Memory B cell (primary cell): ENCODE data around the gene TLE3.
"Not testable (repeated sequence)": the region's sequence is repeated elsewhere in the genome, so short reads cannot be mapped to it uniquely, and the experiment has no call there.

Source experiments
- ATAC-seq: fragments of 150-1000 bp; cut with Tn5 transposase; 2 replicates; pipeline ENCODE4 v1.10.0; 2021; ENCODE audit warnings: low read depth, mild to moderate bottlenecking, moderate library complexity
- DNase-seq, 2 donors: peaks; one replicate each; pipeline ENCODE4 v3.0.0; 2022; ENCODE audit warnings: low spot score in 2 of 2
- H3K27ac Mint-ChIP-seq: one replicate; pipeline ENCODE4 v1.8.0; 2022; ENCODE audit warnings: mild to moderate bottlenecking, moderate library complexity, mixed read lengths
- H3K27me3 Mint-ChIP-seq: one replicate; pipeline ENCODE4 v1.8.0; 2022; ENCODE audit warnings: mixed read lengths
- H3K36me3 Mint-ChIP-seq: one replicate; pipeline ENCODE4 v1.8.0; 2022; ENCODE audit warnings: mild to moderate bottlenecking, mixed read lengths
- H3K4me1 Mint-ChIP-seq: one replicate; pipeline ENCODE4 v1.8.0; 2022; ENCODE audit warnings: mixed read lengths
- H3K4me3 Mint-ChIP-seq: one replicate; pipeline ENCODE4 v1.8.0; 2022; ENCODE audit warnings: mild to moderate bottlenecking, moderate library complexity, mixed read lengths
- H3K9me3 Mint-ChIP-seq: one replicate; pipeline ENCODE4 v1.8.0; 2022; ENCODE audit warnings: mixed read lengths

TLE3 gene

GRCh38 chr15:70097321-70098152, at the start of gene TLE3:
Gene TLE3, minus strand, starts transcription at chr15:70097917. Its CDS starts 1,119 bp downstream, at chr15:70096798.
- ATAC-seq, result peak; percentile 58
- Mint-ChIP-seq H3K4me1 (peaks cover 25% of the 10 kb centered on the region), H3K9me3 (no peaks in the 10 kb centered on the region)

GRCh38 chr15:70147178-70147760, 49.6 kb upstream of the TLE3 start:
- Mint-ChIP-seq H3K4me3 (no peak overlapping the region), H3K9me3 (no peaks in the 10 kb centered on the region), H3K36me3 (no peaks in the 10 kb centered on the region), H3K4me1 (peaks cover 6% of the 10 kb centered on the region), H3K27ac (no peak overlapping the region), H3K27me3 (peaks cover 3% of the 10 kb centered on the region)
- no peak for ATAC-seq
- DNase-seq, result no peak

More at GRCh38 chr15:70097321-70098152, at the start of gene TLE3:
- peak within 1 kb of the TSS; percentile 98 for H3K4me3 Mint-ChIP-seq
- H3K27ac Mint-ChIP-seq, result peak within 1 kb of the TSS; percentile 96
- no peaks in the 10 kb centered on the region for H3K27me3 Mint-ChIP-seq
- H3K36me3 Mint-ChIP-seq, result peaks cover 18% of the 10 kb centered on the region
- peak; percentile 93 to 96 for DNase-seq

GRCh38 chr15:70146771-70147170, 49.1 kb upstream of the TLE3 start:
- Mint-ChIP-seq H3K36me3 (no peaks in the 10 kb centered on the region), H3K4me3 (no peak overlapping the region), H3K9me3 (no peaks in the 10 kb centered on the region), H3K27me3 (peaks cover 3% of the 10 kb centered on the region), H3K27ac (no peak overlapping the region), H3K4me1 (peaks cover 6% of the 10 kb centered on the region)
- DNase-seq (no peak), ATAC-seq (no peak)

- no peaks in the 10 kb centered on the region for H3K36me3 Mint-ChIP-seq
- no peak overlapping the region for H3K4me3 Mint-ChIP-seq
- no peak for DNase-seq
- H3K27me3 Mint-ChIP-seq, result peaks cover 3% of the 10 kb centered on the region
- no peak for ATAC-seq
- no peaks in the 10 kb centered on the region for H3K9me3 Mint-ChIP-seq
- peaks cover 8% of the 10 kb centered on the region for H3K4me1 Mint-ChIP-seq
- H3K27ac Mint-ChIP-seq, result no peak overlapping the region
Measured at GRCh38 chr15:70146162-70146561, 48.4 kb upstream of the TLE3 start.

- H3K4me3 Mint-ChIP-seq, result no peak overlapping the region
- peaks cover 17% of the 10 kb centered on the region for H3K4me1 Mint-ChIP-seq
- no peak for DNase-seq
- H3K36me3 Mint-ChIP-seq, result no peaks in the 10 kb centered on the region
- H3K9me3 Mint-ChIP-seq, result no peaks in the 10 kb centered on the region
- no peak for ATAC-seq
- no peak overlapping the region for H3K27ac Mint-ChIP-seq
- H3K27me3 Mint-ChIP-seq, result peaks cover 3% of the 10 kb centered on the region
Measured at GRCh38 chr15:70145261-70145660, 47.5 kb upstream of the TLE3 start.

- DNase-seq (no peak), ATAC-seq (no peak)
- peak overlapping the region; percentile 21 for H3K27ac Mint-ChIP-seq
- no peak overlapping the region for H3K4me3 Mint-ChIP-seq
- peaks cover 18% of the 10 kb centered on the region for H3K4me1 Mint-ChIP-seq
- H3K27me3 Mint-ChIP-seq, result peaks cover 3% of the 10 kb centered on the region
- H3K9me3 Mint-ChIP-seq, result no peaks in the 10 kb centered on the region
- H3K36me3 Mint-ChIP-seq, result no peaks in the 10 kb centered on the region
Measured at GRCh38 chr15:70142322-70143191, 44.8 kb upstream of the TLE3 start.

- Mint-ChIP-seq H3K27me3 (peaks cover 3% of the 10 kb centered on the region), H3K4me1 (peaks cover 18% of the 10 kb centered on the region), H3K9me3 (no peaks in the 10 kb centered on the region), H3K4me3 (no peak overlapping the region), H3K36me3 (no peaks in the 10 kb centered on the region), H3K27ac (no peak overlapping the region)
- DNase-seq (no peak), ATAC-seq (no peak)
Measured at GRCh38 chr15:70142072-70142321, 44.3 kb upstream of the TLE3 start.

- H3K36me3 Mint-ChIP-seq, result no peaks in the 10 kb centered on the region
- no peak for ATAC-seq
Measured at GRCh38 chr15:70141376-70142071, 43.8 kb upstream of the TLE3 start.

GRCh38 chr15:70140543-70141375, 43.0 kb upstream of the TLE3 start:
- Mint-ChIP-seq H3K9me3 (no peaks in the 10 kb centered on the region), H3K27me3 (peaks cover 3% of the 10 kb centered on the region), H3K27ac (peak overlapping the region; percentile 96), H3K4me1 (peaks cover 18% of the 10 kb centered on the region), H3K36me3 (no peaks in the 10 kb centered on the region), H3K4me3 (peak overlapping the region; percentile 50)
- ATAC-seq, result peak; percentile 85
- peak; percentile 19 to 48 for DNase-seq

More at GRCh38 chr15:70141376-70142071, 43.8 kb upstream of the TLE3 start:
- H3K4me1 Mint-ChIP-seq, result peaks cover 18% of the 10 kb centered on the region
- DNase-seq, result no peak
- H3K27ac Mint-ChIP-seq, result peak overlapping the region; percentile 96
- peak overlapping the region; percentile 50 for H3K4me3 Mint-ChIP-seq
- no peaks in the 10 kb centered on the region for H3K9me3 Mint-ChIP-seq
- H3K27me3 Mint-ChIP-seq, result peaks cover 3% of the 10 kb centered on the region

- Mint-ChIP-seq H3K27me3 (peaks cover 3% of the 10 kb centered on the region), H3K36me3 (no peaks in the 10 kb centered on the region), H3K4me3 (no peak overlapping the region), H3K27ac (peak overlapping the region; percentile 96), H3K4me1 (peaks cover 18% of the 10 kb centered on the region), H3K9me3 (no peaks in the 10 kb centered on the region)
- no peak for ATAC-seq
- no peak for DNase-seq
Measured at GRCh38 chr15:70140025-70140542, 42.4 kb upstream of the TLE3 start.

- Mint-ChIP-seq H3K36me3 (no peaks in the 10 kb centered on the region), H3K27ac (no peak overlapping the region), H3K9me3 (no peaks in the 10 kb centered on the region), H3K4me1 (peaks cover 17% of the 10 kb centered on the region), H3K27me3 (peaks cover 2% of the 10 kb centered on the region), H3K4me3 (no peak overlapping the region)
- no peak for ATAC-seq
- DNase-seq, result no peak
Measured at GRCh38 chr15:70137967-70138366, 40.2 kb upstream of the TLE3 start.

GRCh38 chr15:70137021-70137420, 39.3 kb upstream of the TLE3 start:
- not testable (repeated sequence) for H3K4me3 Mint-ChIP-seq, DNase-seq, H3K36me3 Mint-ChIP-seq, ATAC-seq, H3K9me3 Mint-ChIP-seq, H3K27me3 Mint-ChIP-seq, H3K27ac Mint-ChIP-seq
- H3K4me1 Mint-ChIP-seq, result peaks cover 12% of the 10 kb centered on the region
